Right kidney (tissue), 1 donor: ENCODE measurements around the gene IER3.

Experiments
- DNase-seq: peaks from one replicate; pipeline ENCODE4 v3.0.0-alpha.2; 2016

IER3 gene

GRCh38 chr6:30709101-30709868 is 35.1 kb downstream of the IER3 start:
- DNase-seq = no peak

- no peak for DNase-seq
These were observed 37.0 kb downstream of the IER3 start for GRCh38 chr6:30707281-30707850.

- DNase-seq = no peak
These were observed 38.7 kb downstream of the IER3 start for GRCh38 chr6:30705620-30706019.

- no peak for DNase-seq
These were observed 40.5 kb downstream of the IER3 start for GRCh38 chr6:30703821-30704220.

- no peak for DNase-seq
These were observed 41.3 kb downstream of the IER3 start for GRCh38 chr6:30703011-30703410.

GRCh38 chr6:30700340-30700739 is 44.0 kb downstream of the IER3 start:
- no peak for DNase-seq

- DNase-seq = no peak
These were observed 47.9 kb downstream of the IER3 start for GRCh38 chr6:30696432-30696831.
